Testis (tissue), 3 donors: ENCODE measurements around the gene CYS1. TPM values are rescaled to one million over a fixed set of nuclear protein-coding genes. Genes with fewer than 3 reads are reported as not detected.

Experiments used
- DNase-seq: peaks from one replicate; pipeline ENCODE4 v3.0.0-alpha.2; 2019
- H3K27ac ChIP-seq, 2 donors: fragments of 200-600 bp; sonication (generic); one replicate each; pipeline ENCODE4 v1.5.1; 2019
- H3K27me3 ChIP-seq: fragments of 200-600 bp; sonication (generic); one replicate; pipeline ENCODE4 v1.5.1; 2019
- H3K36me3 ChIP-seq: fragments of 200-600 bp; sonication (generic); one replicate; pipeline ENCODE4 v1.5.1; 2017; ENCODE audit warnings: low read depth; ENCODE audit errors: missing control alignments
- H3K4me1 ChIP-seq: fragments of 200-600 bp; sonication (generic); one replicate; pipeline ENCODE4 v1.5.1; 2019
- H3K4me3 ChIP-seq, 2 donors: fragments of 200-600 bp; sonication (generic); one replicate each; pipeline ENCODE4 v1.5.1; 2017 to 2019
- H3K9me3 ChIP-seq: fragments of 200-600 bp; sonication (generic); one replicate; pipeline ENCODE4 v1.5.1; 2017
- POLR2A ChIP-seq: fragments of 450-650 bp; IDR thresholded peaks from one replicate; pipeline ENCODE4 v1.6.1; 2017; ENCODE audit warnings: antibody characterized with exemption, mild to moderate bottlenecking, moderate library complexity
- WGBS, 2 donors: methylation state at CpG; one replicate each; pipeline ENCODE4 v1.1.5; 2018; 5-methylcytosine and 5-hydroxymethylcytosine counted together
- intact Hi-C: fragments of 100-400 bp; cut with DNase I; formaldehyde crosslinking; loops from one replicate; pipeline ENCODE4 v1.15.1; 2023; ENCODE audit warnings: low total_unique reads
- polyA plus RNA-seq: library from polyadenylated mRNA; stranded (reverse); fragments of 350-450 nt; fragmentation: Illumina TruSeq; extraction: RNeasy Lipid Tissue Mini Kit (QIAGEN cat#74804); gene quantifications from one replicate; pipeline ENCODE4 v1.2.3, GENCODE V29; 2014; ENCODE audit warnings: low read depth, low replicate concordance; ENCODE audit not compliant: insufficient read depth
- total RNA-seq, 2 donors: library from RNA; depleted of rRNA; stranded (reverse); fragments of >200 nt; gene quantifications; one replicate each; pipeline ENCODE4 v1.2.3, GENCODE V29; 2016
- TF ChIP-seq, protein P1 (sequence below), 3 experiments: fragments of 450-650 bp in 2 of 3; fragments of 200-600 bp in 1 of 3; sonication (generic) in 1 of 3; IDR thresholded peaks; one replicate each; pipeline ENCODE4 v1.5.1; 2016 to 2019; ENCODE audit warnings: antibody characterized with exemption in 3 of 3, mild to moderate bottlenecking in 2 of 3, moderate library complexity in 1 of 3

The CYS1 gene
- total and polyA plus RNA-seq, 3 donors from 2014 or later, result 3.7 to 5.5 (median 4.3) TPM

DNA sequence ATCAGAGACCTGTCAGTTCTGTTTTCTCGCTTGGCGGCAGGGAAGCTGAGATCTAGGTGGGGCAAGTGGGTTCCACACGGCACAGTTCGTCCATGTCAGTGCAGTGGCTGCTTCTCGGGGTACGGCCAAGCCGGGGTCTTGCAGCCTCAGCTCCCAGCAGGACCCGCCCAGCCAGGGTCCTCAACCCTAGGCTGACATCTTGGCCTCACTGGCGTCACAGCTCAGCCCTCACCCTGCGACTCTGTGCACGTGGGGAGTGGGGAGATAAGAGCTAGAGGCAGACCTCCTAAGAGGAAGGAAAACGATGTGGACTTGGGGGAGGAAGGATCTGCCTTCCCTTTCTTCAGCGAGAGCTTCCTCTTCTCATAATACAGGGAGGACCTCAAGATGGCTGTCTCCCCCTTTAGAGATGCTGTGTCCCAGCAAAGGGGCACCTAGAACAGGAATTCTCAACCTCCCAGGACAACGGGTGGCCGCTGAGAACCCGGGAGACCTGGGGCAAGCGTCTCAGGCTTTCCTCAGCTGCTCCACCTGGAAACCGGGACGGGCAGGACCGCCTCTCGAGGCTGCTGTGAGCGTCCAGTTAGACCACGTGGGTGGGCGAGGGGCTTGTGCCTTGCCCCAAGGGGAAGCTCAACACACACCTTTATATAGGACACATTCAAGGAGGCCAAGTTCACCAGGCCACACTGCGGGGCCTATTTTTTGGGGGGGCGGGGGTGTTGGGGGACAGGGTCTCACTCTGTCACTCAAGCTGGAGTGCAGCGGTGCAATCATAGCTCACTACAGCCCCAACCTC, 60.4 kb downstream of the CYS1 start:
- TF ChIP-seq, protein P1, sequence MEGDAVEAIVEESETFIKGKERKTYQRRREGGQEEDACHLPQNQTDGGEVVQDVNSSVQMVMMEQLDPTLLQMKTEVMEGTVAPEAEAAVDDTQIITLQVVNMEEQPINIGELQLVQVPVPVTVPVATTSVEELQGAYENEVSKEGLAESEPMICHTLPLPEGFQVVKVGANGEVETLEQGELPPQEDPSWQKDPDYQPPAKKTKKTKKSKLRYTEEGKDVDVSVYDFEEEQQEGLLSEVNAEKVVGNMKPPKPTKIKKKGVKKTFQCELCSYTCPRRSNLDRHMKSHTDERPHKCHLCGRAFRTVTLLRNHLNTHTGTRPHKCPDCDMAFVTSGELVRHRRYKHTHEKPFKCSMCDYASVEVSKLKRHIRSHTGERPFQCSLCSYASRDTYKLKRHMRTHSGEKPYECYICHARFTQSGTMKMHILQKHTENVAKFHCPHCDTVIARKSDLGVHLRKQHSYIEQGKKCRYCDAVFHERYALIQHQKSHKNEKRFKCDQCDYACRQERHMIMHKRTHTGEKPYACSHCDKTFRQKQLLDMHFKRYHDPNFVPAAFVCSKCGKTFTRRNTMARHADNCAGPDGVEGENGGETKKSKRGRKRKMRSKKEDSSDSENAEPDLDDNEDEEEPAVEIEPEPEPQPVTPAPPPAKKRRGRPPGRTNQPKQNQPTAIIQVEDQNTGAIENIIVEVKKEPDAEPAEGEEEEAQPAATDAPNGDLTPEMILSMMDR (IDR thresholded peaks at IDR 0.05), result no peak
- TF ChIP-seq POLR2A, result no peak
- H3K27ac ChIP-seq, result no peak overlapping the region
- intact Hi-C loops, result no loop called here
- 83 to 86% methylated on average over 14 to 27 of the region's 27 CpGs for WGBS, 2 donors
- no peak overlapping the region for H3K4me3 ChIP-seq
- no peaks in the 10 kb centered on the region for H3K9me3 ChIP-seq
- no peaks in the 10 kb centered on the region for H3K27me3 ChIP-seq
- no peak for DNase-seq
- H3K4me1 ChIP-seq, result no peaks in the 10 kb centered on the region
- no peaks in the 10 kb centered on the region for H3K36me3 ChIP-seq

DNA sequence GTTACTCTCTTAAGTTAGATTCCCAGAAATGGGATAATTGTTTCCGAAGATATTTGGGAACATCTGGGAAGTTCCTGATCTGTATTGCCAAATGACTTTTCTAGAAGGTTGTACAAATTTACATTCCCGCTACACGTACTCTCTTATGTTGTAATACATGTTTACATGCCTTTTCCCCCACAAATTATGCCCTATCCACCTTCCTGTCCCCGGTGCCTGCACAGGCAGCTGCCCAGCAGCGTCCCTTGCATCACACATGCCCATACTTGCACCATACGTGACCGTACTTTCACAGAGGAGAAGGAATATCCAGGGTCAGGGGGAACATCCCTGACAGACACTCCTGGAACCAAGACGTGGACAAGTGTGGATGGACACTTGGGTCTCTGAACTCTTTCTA, 61.0 kb downstream of the CYS1 start:
- H3K27ac ChIP-seq, result no peak overlapping the region
- TF ChIP-seq, protein P1 (IDR thresholded peaks at IDR 0.05), result no peak
- TF ChIP-seq POLR2A, result no peak
- H3K4me3 ChIP-seq, result no peak overlapping the region
- 84 to 89% methylated on average over 8 of the region's 8 CpGs for WGBS, 2 donors
- H3K9me3 ChIP-seq, result no peaks in the 10 kb centered on the region
- no peaks in the 10 kb centered on the region for H3K27me3 ChIP-seq
- no peaks in the 10 kb centered on the region for H3K4me1 ChIP-seq
- intact Hi-C loops, result no loop called here
- no peaks in the 10 kb centered on the region for H3K36me3 ChIP-seq
- no peak for DNase-seq

DNA sequence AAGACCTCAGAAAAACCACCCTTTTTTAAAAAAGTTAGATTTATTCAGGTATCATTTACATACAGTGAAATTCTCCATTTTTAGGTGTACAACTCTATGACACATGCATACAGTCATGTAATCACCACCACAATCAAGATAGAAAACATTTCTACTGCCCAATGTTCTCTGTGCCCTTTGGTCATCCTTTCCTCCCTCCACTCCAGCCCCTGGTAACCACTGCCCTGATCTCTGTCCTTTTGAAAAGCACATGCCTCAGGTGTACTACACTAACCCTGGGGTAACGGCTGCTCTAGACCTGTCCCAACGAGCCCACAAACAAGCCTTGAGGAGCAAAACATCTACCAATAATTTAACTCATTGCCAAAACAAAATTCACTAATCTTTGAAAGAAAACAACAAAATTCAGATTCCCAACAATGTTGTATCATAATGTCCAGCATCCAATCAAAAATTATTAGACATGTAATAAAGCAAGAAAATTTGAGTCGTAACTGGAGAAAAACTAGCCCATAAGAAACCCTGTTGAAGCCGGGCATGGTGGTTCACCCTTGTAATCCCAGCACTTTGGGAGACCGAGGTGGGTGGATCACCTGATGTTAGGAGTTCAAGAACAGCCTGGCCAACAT, 62.8 kb downstream of the CYS1 start:
- no peaks in the 10 kb centered on the region for H3K36me3 ChIP-seq
- no peak overlapping the region for H3K4me3 ChIP-seq
- no peaks in the 10 kb centered on the region for H3K4me1 ChIP-seq
- no peak for DNase-seq
- H3K9me3 ChIP-seq, result no peaks in the 10 kb centered on the region
- TF ChIP-seq, protein P1 (IDR thresholded peaks at IDR 0.05), result no peak
- no peak for TF ChIP-seq POLR2A
- intact Hi-C loops, result no loop called here
- no peak overlapping the region for H3K27ac ChIP-seq
- 89 to 93% methylated on average over 5 of the region's 5 CpGs for WGBS, 2 donors
- no peaks in the 10 kb centered on the region for H3K27me3 ChIP-seq

DNA sequence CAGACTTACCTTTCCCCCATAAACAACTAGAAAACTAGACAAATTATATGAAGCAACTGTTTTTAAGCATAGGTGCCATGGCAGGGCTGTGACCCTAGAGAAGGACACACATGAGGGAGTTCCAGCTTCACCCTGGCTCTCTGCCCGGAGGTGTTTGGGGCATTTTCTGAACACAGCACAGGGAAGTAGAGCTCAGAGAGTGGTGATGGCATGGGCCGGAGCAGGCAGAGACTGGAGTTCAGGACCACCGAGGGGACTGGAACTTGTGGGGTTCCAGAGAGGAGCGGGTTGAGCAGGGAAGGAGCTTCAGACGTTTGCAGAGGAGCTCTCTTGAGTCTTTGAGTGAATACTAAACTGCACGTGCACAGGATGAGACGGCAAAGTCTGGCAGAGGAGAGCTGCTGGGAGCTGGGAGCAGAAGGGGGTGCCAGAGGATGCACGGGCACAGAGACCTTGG, 63.4 kb downstream of the CYS1 start:
- Histone ChIP-seq H3K27me3 (no peaks in the 10 kb centered on the region), H3K27ac (no peak overlapping the region), H3K4me1 (no peaks in the 10 kb centered on the region), H3K9me3 (no peaks in the 10 kb centered on the region), H3K4me3 (no peak overlapping the region), H3K36me3 (no peaks in the 10 kb centered on the region)
- TF ChIP-seq, protein P1 (IDR thresholded peaks at IDR 0.05), result no peak
- no peak for TF ChIP-seq POLR2A
- 88 to 89% methylated on average over 8 of the region's 8 CpGs for WGBS, 2 donors
- intact Hi-C loops, result no loop called here
- no peak for DNase-seq
